Measurements from ENCODE around the gene RANBP9. TPM values are rescaled to one million over a fixed set of nuclear protein-coding genes. Genes with fewer than 3 reads are reported as not detected.

RANBP9 gene
- total RNA-seq, 2 experiments from 2014 or later, result 50.8 to 65.0 TPM

GRCh38 chr6:13576017-13576416, 135.6 kb downstream of the RANBP9 start:
- H3K27ac Mint-ChIP-seq, result peak overlapping the region; percentile 71

DNA sequence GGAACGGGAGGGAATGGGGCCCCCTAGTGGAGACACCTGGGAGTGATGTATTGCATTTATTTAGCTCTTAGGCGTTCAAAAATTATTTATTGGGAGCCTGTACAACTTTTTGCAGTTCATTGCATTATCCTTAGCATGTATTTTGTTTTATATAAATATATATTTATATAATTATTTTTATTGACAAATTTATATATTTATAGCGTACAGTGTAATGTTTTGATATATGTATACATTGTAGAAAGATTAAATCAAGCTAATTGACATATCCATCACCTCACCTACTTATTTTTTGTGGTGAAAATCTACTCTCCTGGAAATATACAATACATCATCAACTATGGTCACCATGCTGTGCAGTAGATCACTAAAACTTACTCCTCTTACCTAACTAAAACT, 136.3 kb downstream of the RANBP9 start:
- Mint-ChIP-seq H3K36me3 (ENCODE audit: low read depth) (peaks cover 13% of the 10 kb centered on the region), H3K4me3 (peak overlapping the region; percentile 94), H3K4me1 (peaks cover 22% of the 10 kb centered on the region), H3K9me3 (ENCODE audit: low read depth) (peaks cover 5% of the 10 kb centered on the region), H3K27me3 (no peaks in the 10 kb centered on the region), H3K27ac (peak overlapping the region; percentile 100)
- ATAC-seq, result no peak
- intact Hi-C loops (cut with DNase I, micrococcal nuclease), result loop anchor here (1.0 to 10.0 kb wide), 5 partner anchors 89 to 1561 kb away; partner anchors contain the start of genes GFOD1 (in 1 of the 2), HIVEP1 (in 1 of the 2) and TBC1D7 (in 1 of the 2)
- ChIA-PET CTCF (interaction anchor here (0.6 to 2.7 kb wide), 51 partner anchors 12 to 664 kb away, joined by 3 to 32 read pairs (median 4); partner anchors contain the start of genes NOL7, RANBP9 and TBC1D7), POLR2A (interaction anchor here (0.5 to 1.9 kb wide), 11 partner anchors 11 to 1284 kb away, joined by 3 to 12 read pairs (median 5); partner anchors contain the start of genes NOL7, RANBP9 and TBC1D7)
- no peak for DNase-seq

More at GRCh38 chr6:13576017-13576416, 135.6 kb downstream of the RANBP9 start:
- CTCF ChIA-PET, result interaction anchor here (0.7 to 2.7 kb wide), 16 partner anchors 11 to 491 kb away, joined by 3 to 32 read pairs (median 6); partner anchors contain the start of gene NOL7
- peaks cover 5% of the 10 kb centered on the region for H3K9me3 Mint-ChIP-seq (ENCODE audit: low read depth)
- POLR2A ChIA-PET, result no interaction called here
- intact Hi-C loops (cut with DNase I, micrococcal nuclease), result loop anchor here in 1 of 2 experiments (10.0 kb wide), 1 partner anchor 1561 kb away; the partner anchor contains the start of gene HIVEP1
- DNase-seq, result no peak
- peaks cover 22% of the 10 kb centered on the region for H3K4me1 Mint-ChIP-seq
- H3K4me3 Mint-ChIP-seq, result peak overlapping the region; percentile 94
- H3K27me3 Mint-ChIP-seq, result no peaks in the 10 kb centered on the region
- peaks cover 16% of the 10 kb centered on the region for H3K36me3 Mint-ChIP-seq (ENCODE audit: low read depth)
- ATAC-seq, result no peak

DNA sequence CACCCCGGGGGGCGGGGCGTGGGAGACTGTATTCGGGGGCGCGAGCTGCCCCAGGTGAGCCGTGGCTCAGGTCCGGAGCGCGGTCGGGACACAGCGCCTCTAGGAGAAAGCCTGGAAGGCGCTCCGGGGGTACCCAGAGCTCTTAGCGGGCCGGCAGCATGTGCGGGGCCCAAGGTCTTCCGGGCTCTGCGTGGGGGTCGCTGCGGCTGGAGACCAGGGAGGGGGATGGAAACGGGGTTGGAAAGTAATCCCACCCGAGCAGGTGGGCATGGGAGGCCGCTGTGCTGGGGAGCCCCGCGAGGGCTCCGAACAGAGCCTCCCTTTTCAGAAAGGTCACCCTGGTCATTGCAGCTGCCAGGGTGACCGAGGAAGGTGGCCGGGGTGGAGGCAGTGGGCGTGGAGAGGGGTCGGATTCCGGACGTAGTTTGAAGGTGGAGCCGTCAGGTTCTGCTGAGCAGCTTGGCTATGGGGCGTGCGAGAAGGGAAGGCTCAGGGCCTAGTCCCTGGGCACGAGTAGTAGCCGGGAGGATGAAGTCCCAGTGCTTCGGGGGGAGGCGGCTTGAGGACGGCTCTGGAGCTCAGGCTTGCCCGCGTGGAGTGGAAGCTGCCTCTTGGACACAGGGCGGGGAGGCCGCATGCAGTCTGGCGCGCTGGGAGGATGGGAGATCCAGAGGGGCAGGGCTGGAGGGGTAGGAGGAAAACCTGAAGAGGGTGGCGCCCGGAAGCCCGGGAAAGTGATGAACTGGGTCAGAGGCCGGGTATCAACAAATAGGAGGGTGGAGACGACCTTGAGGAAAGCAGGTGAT, 136.9 kb downstream of the RANBP9 start, which contains the start of gene SIRT5:
Gene SIRT5, plus strand, starts transcription at position 31 of the 806 bp plus-strand sequence. CDS start 9,510 bp downstream, outside the sequence.
- Mint-ChIP-seq H3K36me3 (ENCODE audit: low read depth) (peaks cover 11% of the 10 kb centered on the region), H3K4me1 (peaks cover 22% of the 10 kb centered on the region), H3K27me3 (no peaks in the 10 kb centered on the region), H3K27ac (peak within 1 kb of the TSS; percentile 100), H3K4me3 (peak within 1 kb of the TSS; percentile 94), H3K9me3 (ENCODE audit: low read depth) (peaks cover 5% of the 10 kb centered on the region)
- POLR2A ChIA-PET, result interaction anchor here (0.5 to 1.9 kb wide), 14 partner anchors 12 to 1285 kb away, joined by 3 to 12 read pairs (median 4); partner anchors contain the start of genes NOL7, RANBP9 and TBC1D7
- ATAC-seq (peak; percentile 67), DNase-seq (peak; percentile 91)
- CTCF ChIA-PET, result interaction anchor here (0.5 to 2.7 kb wide), 59 partner anchors 12 to 663 kb away, joined by 3 to 32 read pairs (median 4); partner anchors contain the start of genes CD83, NOL7, RANBP9 and TBC1D7
- intact Hi-C loops (cut with DNase I, micrococcal nuclease), result loop anchor here (1.0 to 10.0 kb wide), 15 partner anchors 41 to 1560 kb away; partner anchors contain the start of genes GFOD1 (in 2 of the 2), MCUR1 (in 2 of the 2), NOL7 (in 2 of the 2) and TBC1D7 (in 2 of the 2)

GRCh38 chr6:13574149-13574570, 137.5 kb downstream of the RANBP9 start:
- peak overlapping the region; percentile 100 for H3K27ac Mint-ChIP-seq
- intact Hi-C loops (cut with DNase I, micrococcal nuclease), result loop anchor here (1.0 to 10.0 kb wide), 14 partner anchors 41 to 1559 kb away; partner anchors contain the start of genes GFOD1 (in 2 of the 2), MCUR1 (in 2 of the 2), NOL7 (in 2 of the 2) and HIVEP1 (in 1 of the 2)
- peak; percentile 80 for ATAC-seq
- H3K27me3 Mint-ChIP-seq, result no peaks in the 10 kb centered on the region
- peak overlapping the region; percentile 94 for H3K4me3 Mint-ChIP-seq
- H3K4me1 Mint-ChIP-seq, result peaks cover 22% of the 10 kb centered on the region
- POLR2A ChIA-PET, result interaction anchor here (0.5 to 1.9 kb wide), 12 partner anchors 12 to 246 kb away, joined by 3 to 12 read pairs (median 4); partner anchors contain the start of genes NOL7, RANBP9 and TBC1D7
- CTCF ChIA-PET, result interaction anchor here (0.5 to 2.7 kb wide), 34 partner anchors 12 to 544 kb away, joined by 3 to 32 read pairs (median 5); partner anchors contain the start of genes CD83, NOL7 and TBC1D7
- H3K36me3 Mint-ChIP-seq (ENCODE audit: low read depth), result peaks cover 11% of the 10 kb centered on the region
- peaks cover 5% of the 10 kb centered on the region for H3K9me3 Mint-ChIP-seq (ENCODE audit: low read depth)
- DNase-seq, result peak; percentile 95

DNA sequence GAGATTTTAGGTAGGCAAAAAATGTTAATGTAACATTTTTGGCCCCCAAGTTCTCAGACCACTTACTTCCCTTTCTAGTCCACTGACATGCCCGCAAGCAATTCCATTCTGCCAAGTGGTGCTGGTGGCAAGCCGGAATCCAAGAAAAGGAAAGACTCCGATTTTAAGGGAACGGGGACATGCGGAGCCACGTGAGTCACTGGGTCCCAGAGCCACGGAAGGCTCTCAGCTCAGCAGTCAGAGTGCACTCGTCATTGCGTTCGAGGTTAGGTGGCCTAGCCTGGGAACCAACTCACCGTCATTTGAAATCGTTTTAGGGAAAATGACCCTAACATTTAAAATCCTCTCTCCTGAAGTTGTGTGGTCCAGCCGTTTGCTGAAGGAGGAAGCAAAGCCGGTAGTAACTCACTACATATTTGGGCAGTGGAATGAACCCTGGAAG, 137.9 kb downstream of the RANBP9 start:
- H3K27ac Mint-ChIP-seq, result peak overlapping the region; percentile 79
- intact Hi-C loops (cut with DNase I, micrococcal nuclease), result loop anchor here (1.0 to 10.0 kb wide), 14 partner anchors 42 to 1559 kb away; partner anchors contain the start of genes GFOD1 (in 2 of the 2), MCUR1 (in 2 of the 2), NOL7 (in 2 of the 2) and HIVEP1 (in 1 of the 2)
- peak overlapping the region; percentile 94 for H3K4me3 Mint-ChIP-seq
- POLR2A ChIA-PET, result interaction anchor here (0.5 to 1.9 kb wide), 4 partner anchors 12 to 245 kb away, joined by 4 to 12 read pairs (median 4); partner anchors contain the start of gene TBC1D7
- peaks cover 22% of the 10 kb centered on the region for H3K4me1 Mint-ChIP-seq
- H3K9me3 Mint-ChIP-seq (ENCODE audit: low read depth), result peaks cover 5% of the 10 kb centered on the region
- H3K36me3 Mint-ChIP-seq (ENCODE audit: low read depth), result peaks cover 11% of the 10 kb centered on the region
- DNase-seq (peak; percentile 39), ATAC-seq (no peak)
- H3K27me3 Mint-ChIP-seq, result no peaks in the 10 kb centered on the region
- CTCF ChIA-PET, result interaction anchor here (0.8 to 2.7 kb wide), 12 partner anchors 12 to 246 kb away, joined by 3 to 21 read pairs (median 4); partner anchors contain the start of genes MCUR1, NOL7 and TBC1D7

GRCh38 chr6:13572951-13573654, 138.5 kb downstream of the RANBP9 start:
- DNase-seq, result no peak
- no peak for ATAC-seq
- peak overlapping the region; percentile 94 for H3K4me3 Mint-ChIP-seq
- peaks cover 5% of the 10 kb centered on the region for H3K9me3 Mint-ChIP-seq (ENCODE audit: low read depth)
- peak overlapping the region; percentile 12 for H3K27ac Mint-ChIP-seq
- intact Hi-C loops (cut with DNase I, micrococcal nuclease), result loop anchor here in 1 of 2 experiments (5.0 to 10.0 kb wide), 2 partner anchors 494 to 1558 kb away; partner anchors contain the start of gene HIVEP1
- peaks cover 22% of the 10 kb centered on the region for H3K4me1 Mint-ChIP-seq
- ChIA-PET POLR2A (interaction anchor here (0.5 to 1.1 kb wide), 2 partner anchors 43 to 242 kb away, joined by 4 read pairs; no protein-coding TSS in a partner anchor), CTCF (interaction anchor here (0.8 to 2.7 kb wide), 9 partner anchors 9 to 241 kb away, joined by 3 to 15 read pairs (median 3); partner anchors contain the start of genes MCUR1 and NOL7)
- H3K27me3 Mint-ChIP-seq, result peaks cover 2% of the 10 kb centered on the region
- H3K36me3 Mint-ChIP-seq (ENCODE audit: low read depth), result peaks cover 10% of the 10 kb centered on the region

DNA sequence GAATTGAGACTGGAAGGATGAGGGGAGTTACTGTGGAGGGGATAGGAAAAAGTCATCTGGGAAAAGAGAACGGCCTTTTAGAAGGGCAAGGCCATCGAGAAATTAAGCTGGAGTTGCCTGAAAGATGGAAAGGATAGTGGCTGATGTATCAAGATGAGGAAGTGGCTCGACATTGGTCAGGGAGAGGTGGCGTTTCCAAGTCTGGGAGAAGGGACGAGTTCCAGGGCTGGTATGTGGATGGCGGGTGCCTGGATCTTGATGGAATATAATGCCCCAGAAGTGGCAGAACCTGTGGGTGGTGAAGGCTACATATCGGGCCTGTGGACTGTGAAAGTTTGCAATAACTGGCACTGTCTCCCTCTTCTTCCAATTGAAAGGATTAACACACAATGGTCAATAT, 139.4 kb downstream of the RANBP9 start:
- Mint-ChIP-seq H3K27ac (no peak overlapping the region), H3K4me3 (no peak overlapping the region), H3K27me3 (peaks cover 2% of the 10 kb centered on the region), H3K9me3 (ENCODE audit: low read depth) (no peaks in the 10 kb centered on the region), H3K36me3 (ENCODE audit: low read depth) (peaks cover 5% of the 10 kb centered on the region), H3K4me1 (peaks cover 22% of the 10 kb centered on the region)
- CTCF ChIA-PET, result interaction anchor here (0.7 to 1.4 kb wide), 6 partner anchors 8 to 244 kb away, joined by 3 to 5 read pairs (median 3); partner anchors contain the start of genes NOL7 and TBC1D7
- POLR2A ChIA-PET, result interaction anchor here (1.1 kb wide), 1 partner anchor 242 kb away, joined by 4 read pairs; no protein-coding TSS in a partner anchor
- ATAC-seq, result no peak
- no peak for DNase-seq
- intact Hi-C loops (cut with DNase I, micrococcal nuclease), result loop anchor here in 1 of 2 experiments (5.0 to 10.0 kb wide), 2 partner anchors 495 to 1557 kb away; partner anchors contain the start of gene HIVEP1

Other genes with a start within 250 kb of the RANBP9 start
- gene GFOD1, start 224.2 kb downstream of the RANBP9 start, total RNA-seq, result 1 to 10 TPM; 4.2 to 5.8 TPM
- 10 to 100 TPM; 14.7 to 21.9 TPM for gene SIRT5, start 137.2 kb downstream of the RANBP9 start, total RNA-seq
- gene NOL7, start 96.5 kb downstream of the RANBP9 start, total RNA-seq, result 10 to 100 TPM; 92.8 to 97.3 TPM
- 10 to 100 TPM; 37.9 to 59.3 TPM for gene MCUR1, start 102.7 kb upstream of the RANBP9 start, total RNA-seq
- not detected for gene RNF182, start 213.1 kb upstream of the RANBP9 start, total RNA-seq

Data from activated CD4-positive, alpha-beta T cell treated with anti-CD3 and anti-CD28 coated beads for 36 hours (primary cell).